Liver (tissue), 3 donors: ENCODE measurements around the gene VPREB1.

Source experiments
- CTCF ChIP-seq: fragments of 150-350 bp; IDR thresholded peaks from 2 replicates; pipeline ENCODE4 v1.5.1; 2017; ENCODE audit warnings: improper control_type of control experiment, low read depth, low read length; ENCODE audit not compliant: missing input control
- RXRA ChIP-seq, 2 donors: IDR thresholded peaks; 2 replicates each; pipeline ENCODE4 v1.6.1; 2017 to 2018; ENCODE audit warnings: antibody characterized with exemption in 2 of 2, mild to moderate bottlenecking in 1 of 2
- donor health status: healthy.
- donor health status: healthy.

GRCh38 chr22:22197993-22198402 is 46.6 kb upstream of the VPREB1 start:
- TF ChIP-seq CTCF (no peak), RXRA (IDR thresholded peaks at IDR 0.05) (no peak)
